ENCODE data around the gene OR2A5.
"Not testable (repeated sequence)": the region's sequence is repeated elsewhere in the genome, so short reads cannot be mapped to it uniquely, and the experiment has no call there.

Gene OR2A5

DNA sequence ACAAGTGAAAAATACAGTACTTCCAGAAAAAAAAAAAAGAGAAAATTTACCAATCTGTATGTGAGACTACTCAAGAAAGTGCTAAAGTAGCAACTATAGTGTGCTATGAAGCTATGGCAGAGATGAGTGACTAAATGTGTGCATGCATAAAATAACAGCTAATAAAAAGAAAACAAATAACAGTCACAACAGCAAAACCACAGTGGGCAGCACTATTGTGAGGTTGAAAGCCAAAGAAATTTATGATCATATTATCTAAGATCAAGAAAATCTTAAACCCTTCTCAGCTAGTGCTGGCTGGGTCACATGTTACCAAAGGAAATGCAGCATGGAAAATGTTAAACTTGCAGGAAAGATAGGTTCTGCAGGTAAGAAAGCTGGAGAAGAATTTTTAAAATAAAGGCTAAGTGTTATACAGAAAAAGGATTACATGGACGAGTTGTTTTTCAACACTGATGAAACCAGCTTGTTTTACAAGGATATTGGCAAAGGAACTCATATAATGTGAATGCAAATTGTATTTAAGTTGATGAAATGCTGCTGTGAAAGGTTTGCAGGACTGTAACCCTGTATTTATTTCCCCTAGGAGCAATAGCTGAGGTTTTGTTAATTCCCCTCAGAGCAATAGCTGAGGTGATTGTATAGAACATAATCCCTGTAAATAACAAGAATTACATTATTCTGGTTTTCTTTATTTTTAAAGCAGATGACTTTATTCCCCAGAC, 15.6 kb upstream of the OR2A5 start:
- no peak for DNase-seq (ENCODE audit: low read depth in 3 of 3, low spot score in 1 of 3)

DNA sequence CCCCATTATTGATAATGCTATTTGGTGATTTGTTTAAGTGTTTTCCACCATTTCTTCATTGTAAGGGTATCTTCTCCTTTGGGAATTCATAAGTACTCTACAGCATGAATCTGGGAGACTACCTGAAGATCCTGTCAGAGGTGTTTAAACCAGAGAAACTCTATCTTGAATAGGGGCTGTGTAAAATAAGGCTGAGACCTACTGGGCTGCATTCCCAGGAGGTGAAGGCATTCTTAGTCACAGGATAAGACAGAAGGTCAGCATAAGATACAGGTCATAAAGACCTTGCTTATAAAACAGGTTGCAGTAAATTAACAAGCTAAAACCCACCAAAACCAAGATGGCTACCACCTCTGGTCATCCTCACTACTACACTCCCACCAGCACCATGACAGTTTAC, 13.4 kb upstream of the OR2A5 start:
- no peak for DNase-seq (ENCODE audit: low read depth in 3 of 3, low spot score in 1 of 3)

DNA sequence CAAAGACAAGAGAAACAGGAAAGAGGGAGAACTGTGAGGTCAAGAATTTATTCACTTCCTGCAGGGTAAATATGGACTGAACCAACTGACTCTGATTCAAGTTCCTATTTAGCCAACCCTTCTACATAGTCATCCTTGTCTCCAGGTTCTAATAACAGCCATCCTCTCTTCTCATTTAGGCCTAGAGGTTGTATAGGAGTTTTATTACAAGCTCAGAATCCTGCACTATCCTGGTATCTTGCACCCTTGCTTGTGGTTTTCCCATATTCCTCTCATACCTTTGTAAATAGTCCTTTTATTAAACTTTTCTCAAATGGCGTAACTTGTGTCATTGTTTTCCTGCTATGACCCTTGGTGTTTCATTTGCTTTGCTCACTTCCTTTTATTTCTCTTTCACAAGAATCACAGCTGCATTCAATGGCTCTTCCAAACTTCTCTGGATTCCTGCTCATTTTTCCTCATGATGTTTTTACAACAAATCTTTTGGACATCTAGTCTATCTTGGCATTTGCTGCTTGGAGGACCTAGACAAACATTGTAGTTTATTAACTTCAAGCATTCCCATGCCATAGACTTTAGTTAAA, 12.4 kb upstream of the OR2A5 start:
- no peak for DNase-seq (ENCODE audit: low read depth in 3 of 3, low spot score in 1 of 3)

DNA sequence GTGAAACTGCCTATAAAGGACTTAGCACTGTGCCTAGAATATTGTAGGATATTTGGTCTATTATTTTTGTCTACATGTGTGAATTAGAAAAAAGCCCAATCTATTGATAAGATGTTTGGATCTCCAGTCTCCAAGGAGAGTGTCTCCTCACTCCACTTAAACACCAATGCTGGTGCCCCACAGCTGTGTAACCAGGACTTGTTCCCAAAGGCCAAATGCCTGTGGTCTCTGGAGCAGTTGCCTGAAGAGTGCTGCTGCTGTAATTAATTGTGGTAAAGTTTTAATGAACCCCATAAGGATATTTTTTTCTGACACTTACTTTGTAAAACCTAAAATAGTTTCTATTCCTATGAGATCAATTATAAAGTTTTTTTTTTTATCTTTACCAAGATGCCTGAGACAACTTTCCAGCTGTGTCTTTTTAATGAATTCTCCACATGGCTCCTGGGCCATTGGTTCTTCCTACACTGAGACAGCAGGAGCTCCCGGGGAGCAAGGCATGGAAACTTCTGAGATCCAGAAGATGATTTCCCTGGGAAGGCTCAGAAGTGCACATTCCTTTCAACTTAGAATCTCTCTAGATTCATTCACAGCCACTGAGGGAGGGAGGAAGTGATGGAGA, 11.2 kb upstream of the OR2A5 start:
- no peak for DNase-seq (ENCODE audit: low read depth in 3 of 3, low spot score in 1 of 3)

DNA sequence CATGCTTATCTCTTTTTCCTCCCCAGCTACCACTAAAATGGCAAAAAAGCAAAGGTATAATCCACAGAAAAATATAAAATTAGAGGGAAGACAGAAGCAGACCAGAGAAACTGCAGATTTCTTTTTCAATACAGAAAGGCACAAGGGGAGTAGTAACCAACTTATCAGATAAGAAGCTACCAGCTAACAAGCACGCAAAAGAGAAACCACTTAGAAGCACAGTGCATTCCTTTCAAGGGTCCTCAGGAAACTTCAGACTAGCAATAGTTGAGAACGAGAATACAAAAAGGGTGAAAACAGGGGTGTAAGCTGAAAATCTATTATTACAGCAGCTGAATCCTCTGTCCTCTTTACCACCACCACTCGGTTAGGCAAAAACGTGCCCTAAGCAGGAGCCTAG, 9.9 kb upstream of the OR2A5 start:
- no peak for DNase-seq (ENCODE audit: low read depth in 3 of 3, low spot score in 1 of 3)

DNA sequence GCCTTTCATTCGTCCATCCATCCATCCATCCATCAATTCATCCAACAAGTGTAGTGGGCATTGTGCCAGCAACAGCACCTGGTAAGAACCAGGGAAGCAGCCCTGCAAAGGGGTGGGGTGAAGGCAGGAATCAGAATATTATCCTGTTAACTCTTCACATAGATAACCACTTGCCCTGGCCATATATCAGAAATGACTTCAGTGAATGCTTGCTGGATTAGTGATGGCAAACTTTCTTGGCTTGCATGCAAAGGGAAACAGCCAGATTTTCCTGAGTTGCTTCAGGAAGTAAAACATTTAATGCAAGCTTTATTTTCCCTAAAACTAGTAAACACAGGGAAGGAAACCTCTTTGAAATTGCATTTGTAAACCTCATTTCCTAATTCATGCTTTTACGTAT, 743 bp downstream of the OR2A5 start:
- no peak for DNase-seq (ENCODE audit: low read depth in 3 of 3, low spot score in 1 of 3)

DNA sequence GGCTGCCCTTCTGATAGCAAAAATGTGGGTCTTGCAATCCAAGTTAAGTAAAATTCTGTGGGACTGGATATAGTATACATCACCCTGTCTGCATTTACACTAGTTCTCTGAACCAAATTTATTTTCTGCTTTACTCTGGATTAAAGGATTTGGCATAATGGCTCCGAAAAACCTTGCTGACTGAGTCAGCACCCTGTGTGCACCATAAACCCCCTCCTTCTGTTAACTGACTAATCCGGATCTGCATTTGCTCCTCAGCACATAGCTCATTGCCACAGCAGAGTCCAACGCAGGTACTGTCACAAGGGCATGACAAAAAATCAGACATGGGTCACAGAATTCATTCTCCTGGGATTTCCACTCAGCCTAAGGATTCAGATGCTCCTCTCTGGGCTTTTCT, 1.3 kb downstream of the OR2A5 start:
- no peak for DNase-seq (ENCODE audit: low read depth in 3 of 3, low spot score in 1 of 3)

DNA sequence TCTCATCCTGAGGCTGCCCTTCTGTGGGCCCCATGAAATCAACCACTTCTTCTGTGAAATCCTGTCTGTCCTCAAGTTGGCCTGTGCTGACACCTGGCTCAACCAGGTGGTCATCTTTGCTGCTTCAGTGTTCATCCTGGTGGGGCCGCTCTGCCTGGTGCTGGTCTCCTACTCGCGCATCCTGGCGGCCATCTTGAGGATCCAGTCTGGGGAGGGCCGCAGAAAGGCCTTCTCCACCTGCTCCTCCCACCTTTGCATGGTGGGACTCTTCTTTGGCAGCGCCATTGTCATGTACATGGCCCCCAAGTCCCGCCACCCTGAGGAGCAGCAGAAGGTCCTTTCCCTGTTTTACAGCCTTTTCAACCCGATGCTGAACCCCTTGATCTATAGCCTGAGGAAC, 2.1 kb downstream of the OR2A5 start:
- DNase-seq (ENCODE audit: low read depth in 3 of 3, low spot score in 1 of 3) = not testable (repeated sequence)

DNA sequence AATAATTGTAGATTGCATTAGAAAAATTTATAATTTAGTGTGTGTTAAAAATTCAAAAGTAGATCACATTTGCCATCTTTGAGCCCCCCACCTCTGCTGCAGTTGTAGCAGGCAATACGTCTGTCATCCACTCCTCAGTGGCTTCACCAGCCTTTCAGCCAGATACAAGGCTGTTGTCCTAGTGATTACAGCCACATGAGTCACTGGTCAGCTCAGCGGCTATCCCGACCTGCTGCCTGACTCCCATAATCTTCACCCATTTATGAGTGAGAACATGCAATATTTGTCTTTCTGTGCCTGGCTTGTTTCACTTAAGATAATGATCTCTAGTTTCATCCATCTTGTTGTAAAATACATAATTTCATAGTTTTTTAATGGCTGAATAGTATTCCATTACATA, 9.2 kb downstream of the OR2A5 start:
- no peak for DNase-seq (ENCODE audit: low read depth in 3 of 3, low spot score in 1 of 3)

DNA sequence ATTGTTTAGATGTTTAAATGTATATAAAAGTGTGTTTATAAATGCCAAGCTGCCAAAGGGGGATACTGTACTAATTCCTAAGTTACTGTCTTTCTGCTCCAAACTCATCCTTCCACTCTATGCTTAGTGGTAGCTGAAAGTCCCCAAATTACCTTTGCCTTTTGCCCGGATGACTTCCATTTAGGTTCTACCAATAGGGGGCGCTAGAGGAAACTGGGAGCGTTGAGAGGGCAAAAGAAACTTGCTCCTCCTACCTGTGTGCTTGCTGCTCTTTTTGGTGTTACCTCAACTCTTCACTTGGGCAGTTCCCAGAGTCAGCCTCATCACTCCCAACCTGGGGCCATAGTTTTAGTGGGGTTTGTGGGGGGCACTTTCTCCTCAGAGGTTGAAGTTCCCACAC, 15.0 kb downstream of the OR2A5 start:
- DNase-seq (ENCODE audit: low read depth in 3 of 3, low spot score in 1 of 3) = no peak

DNA sequence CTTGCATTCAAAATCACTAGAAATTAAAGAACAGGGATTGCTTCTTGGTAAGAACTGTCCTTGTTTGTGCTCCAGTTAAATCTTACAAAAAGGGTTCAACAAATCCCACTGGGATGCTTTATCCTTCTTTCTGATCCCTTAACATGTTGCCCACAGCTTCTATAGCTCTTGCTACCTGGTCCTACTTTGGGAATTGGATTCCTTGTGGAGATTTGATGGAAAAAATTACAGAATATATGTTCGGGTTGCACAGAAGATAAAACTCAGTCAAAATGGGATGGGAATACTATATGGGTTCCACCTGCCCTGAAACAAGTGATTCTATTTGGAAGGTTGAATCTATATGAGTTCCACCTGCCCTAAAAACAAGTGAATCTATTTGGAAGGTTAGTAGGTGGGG, 20.8 kb downstream of the OR2A5 start, which contains the start of gene OR2A25:
OR2A25 (plus strand) TSS at position 301 of the 400 bp plus-strand sequence. CDS start 4,409 bp downstream, outside the sequence.
- DNase-seq (ENCODE audit: low read depth in 3 of 3, low spot score in 1 of 3) = no peak

DNA sequence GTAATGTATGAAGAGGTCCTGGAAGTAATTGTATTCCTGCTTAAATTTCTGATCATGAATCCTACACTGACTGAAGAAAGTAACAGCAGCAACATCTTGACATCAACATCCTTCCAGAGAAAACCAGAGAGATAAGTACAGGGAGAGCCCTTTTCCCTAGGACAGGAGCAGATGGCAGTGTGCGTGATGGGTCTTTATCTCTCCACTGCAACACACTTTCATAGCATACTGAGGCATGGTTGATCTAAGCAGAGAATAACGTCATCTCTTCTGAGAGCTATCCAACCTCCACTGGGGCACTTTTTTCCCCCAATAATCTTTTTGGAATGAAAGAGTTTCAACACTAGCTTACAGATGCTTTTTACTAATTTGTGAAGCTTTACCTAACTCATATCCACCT, 21.2 kb downstream of the OR2A5 start:
- no peak for DNase-seq (ENCODE audit: low read depth in 3 of 3, low spot score in 1 of 3)

DNA sequence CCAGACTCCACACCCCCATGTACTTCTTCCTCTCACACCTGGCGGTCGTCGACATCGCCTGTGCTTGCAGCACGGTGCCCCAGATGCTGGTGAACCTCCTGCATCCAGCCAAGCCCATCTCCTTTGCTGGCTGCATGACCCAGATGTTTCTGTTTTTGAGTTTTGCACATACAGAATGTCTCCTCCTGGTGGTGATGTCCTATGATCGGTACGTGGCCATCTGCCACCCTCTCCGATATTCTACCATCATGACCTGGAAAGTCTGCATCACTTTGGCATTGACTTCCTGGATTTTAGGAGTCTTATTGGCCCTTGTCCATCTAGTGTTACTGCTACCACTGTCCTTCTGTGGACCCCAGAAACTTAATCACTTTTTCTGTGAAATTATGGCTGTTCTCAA, 25.6 kb downstream of the OR2A5 start:
- no peak for DNase-seq (ENCODE audit: low read depth in 3 of 3, low spot score in 1 of 3)

DNA sequence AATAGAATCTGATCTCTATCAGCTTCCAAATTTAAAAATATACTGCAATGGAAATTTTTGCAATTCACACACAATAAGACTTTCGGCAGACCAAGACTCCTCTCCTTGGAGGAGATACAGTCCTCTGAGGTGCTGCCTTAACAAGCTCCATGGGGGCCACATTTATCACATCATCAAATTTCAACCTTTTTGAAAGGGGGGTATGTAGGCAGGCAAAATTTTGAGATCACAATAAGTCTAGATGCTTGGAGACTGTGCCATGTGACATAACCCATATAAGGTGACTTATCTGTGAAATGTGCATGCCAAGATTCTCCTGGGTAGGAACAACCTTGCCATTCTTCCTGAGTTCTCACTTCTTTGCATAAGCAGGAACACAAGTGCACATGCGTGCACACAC, 37.2 kb downstream of the OR2A5 start, which contains the start of gene OR2A12:
OR2A12 (plus strand) TSS at position 301 of the 400 bp plus-strand sequence. CDS start 8,830 bp downstream, outside the sequence.
- no peak for DNase-seq (ENCODE audit: low read depth in 3 of 3, low spot score in 1 of 3)

DNA sequence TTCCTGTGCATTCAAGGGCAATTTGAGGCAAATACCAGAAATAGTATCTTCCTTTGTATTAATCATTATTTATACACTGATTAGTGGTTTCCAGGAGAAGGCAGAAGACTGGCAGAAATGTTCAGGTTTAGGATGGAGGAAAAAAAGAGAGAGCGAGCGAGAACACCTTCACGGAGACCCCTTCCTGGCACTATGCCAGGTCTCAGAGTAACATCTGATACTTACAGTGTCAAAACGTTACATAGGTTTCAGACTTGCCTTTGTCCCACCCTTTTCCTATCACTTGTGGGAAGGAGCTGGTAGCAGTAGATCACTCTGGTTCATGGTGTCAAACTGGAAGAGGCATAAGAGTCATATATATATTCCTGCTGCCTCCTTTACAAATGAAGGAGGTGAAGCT, 38.0 kb downstream of the OR2A5 start:
- no peak for DNase-seq (ENCODE audit: low read depth in 3 of 3, low spot score in 1 of 3)

DNA sequence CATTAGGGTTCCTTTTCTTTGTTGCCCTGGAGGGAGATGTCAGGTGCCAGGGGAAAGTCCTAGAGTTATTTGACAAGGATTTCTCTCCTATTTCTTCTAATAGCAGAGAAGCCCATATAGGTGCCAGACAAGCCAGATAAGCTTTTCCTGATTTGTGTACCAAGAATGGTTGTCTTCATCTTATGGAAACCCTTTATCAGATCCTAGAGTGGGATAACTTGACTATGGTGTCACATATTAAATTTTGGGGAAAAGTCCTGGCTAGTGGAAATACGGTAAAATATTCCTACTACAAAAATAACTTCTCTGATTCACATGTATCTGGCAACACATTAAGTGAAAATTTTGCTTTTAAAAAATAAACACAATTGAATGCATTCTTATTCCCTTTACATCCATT, 38.5 kb downstream of the OR2A5 start:
- DNase-seq (ENCODE audit: low read depth in 3 of 3, low spot score in 1 of 3) = no peak

DNA sequence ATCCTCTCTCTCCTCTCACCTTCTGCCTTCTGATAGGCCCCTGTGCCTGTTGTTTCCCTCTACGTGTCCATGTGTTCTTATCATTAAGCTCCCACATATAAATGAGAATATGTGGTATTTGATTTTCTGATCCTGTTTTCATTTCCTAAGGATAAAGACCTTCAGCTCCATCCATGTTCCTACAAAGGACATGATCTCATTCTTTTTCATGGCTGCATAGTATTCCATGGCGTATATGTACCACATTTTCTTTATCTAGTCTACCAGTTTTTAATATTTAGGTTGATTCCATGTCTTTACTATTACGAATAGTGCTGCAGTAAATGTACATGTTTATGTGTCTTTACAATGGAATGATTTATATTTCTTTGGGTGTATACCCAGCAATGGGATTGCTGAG, 41.9 kb downstream of the OR2A5 start:
- no peak for DNase-seq (ENCODE audit: low read depth in 3 of 3, low spot score in 1 of 3)

DNA sequence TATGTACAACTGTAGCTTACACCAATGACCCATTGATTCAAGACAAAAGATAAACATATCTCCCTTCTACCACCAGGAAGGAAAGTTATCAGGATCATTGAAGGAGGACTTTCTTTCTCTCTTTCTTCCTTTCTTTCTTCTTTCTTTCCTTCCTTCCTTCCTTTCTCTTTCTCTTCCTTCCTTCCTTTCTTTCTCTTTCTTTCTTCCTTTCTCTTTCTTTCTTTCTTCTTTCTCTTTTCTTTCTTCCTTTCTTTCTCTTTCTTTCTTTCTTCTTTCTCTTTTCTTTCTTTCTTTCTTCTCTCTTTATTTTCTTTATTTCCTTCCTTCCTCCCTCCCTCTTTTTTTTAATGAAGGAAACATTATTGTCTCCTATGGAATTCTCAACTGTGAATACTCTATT, 50.0 kb downstream of the OR2A5 start:
- no peak for DNase-seq (ENCODE audit: low read depth in 3 of 3, low spot score in 1 of 3)

DNA sequence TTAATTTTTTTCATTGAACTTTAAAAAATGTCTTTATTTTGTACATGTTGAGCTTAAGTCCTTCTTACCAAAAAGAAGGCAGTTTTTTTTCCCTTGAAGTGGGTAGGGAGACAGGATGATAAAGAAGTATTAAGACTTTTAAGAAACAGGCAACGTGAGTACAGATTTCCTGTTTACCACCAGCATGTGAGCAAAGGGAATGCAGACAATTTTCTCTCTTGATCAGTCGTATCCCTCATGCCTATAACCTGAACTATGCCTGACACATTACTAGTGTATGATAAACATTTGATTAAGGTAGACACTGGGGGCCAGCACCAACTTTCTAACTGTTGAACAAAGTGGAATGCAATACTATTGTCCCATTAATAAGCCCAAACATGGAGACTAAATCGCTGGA, 51.9 kb downstream of the OR2A5 start:
- DNase-seq (ENCODE audit: low read depth in 3 of 3, low spot score in 1 of 3) = no peak

DNA sequence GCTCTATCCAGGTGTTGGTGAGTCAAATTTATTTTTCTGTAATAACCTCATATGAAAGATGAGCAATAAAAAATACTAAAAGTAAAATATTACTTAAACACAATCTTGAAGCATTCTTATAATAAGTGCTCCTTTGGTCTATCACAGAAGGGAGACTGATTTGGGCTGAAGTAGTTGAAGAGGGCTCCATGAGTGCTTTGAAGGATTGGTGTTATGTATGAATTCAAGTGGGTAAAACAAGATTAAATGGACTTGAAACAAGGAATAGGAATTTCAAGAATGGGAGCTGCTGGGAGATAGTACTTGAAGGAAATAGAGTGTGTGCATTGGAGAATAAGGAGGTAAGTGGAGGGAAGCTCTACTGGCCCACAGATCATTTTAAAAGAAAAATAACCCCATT, 53.3 kb downstream of the OR2A5 start:
- no peak for DNase-seq (ENCODE audit: low read depth in 3 of 3, low spot score in 1 of 3)

DNA sequence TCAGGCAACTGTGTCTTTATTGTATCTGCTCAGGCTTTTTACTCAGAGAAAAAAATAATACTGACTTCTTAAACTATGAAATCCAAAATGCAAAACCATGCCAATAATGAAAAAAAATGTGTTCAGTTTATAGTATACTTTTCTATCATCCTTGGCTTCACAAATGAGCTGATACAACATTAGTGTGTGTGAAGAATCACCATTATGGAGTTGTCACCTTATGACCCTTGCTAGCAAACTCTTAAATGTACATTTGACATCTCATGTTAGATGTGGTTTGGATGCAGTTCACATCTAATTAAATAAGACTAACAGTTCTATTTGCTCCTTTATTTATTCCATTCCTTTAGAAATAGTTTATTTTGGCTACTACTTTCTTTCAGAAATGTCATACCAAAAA, 56.5 kb downstream of the OR2A5 start:
- no peak for DNase-seq (ENCODE audit: low read depth in 3 of 3, low spot score in 1 of 3)

All from stimulated activated CD4-positive, alpha-beta T cell treated with anti-CD3 and anti-CD28 coated beads, TNF-alpha, amount 100 ng/mL, for 1 hour (primary cell).